ENCODE measurements around the gene SP140L. TPM values are rescaled to one million over a fixed set of nuclear protein-coding genes. Genes with fewer than 3 reads are reported as not detected.
"Not testable (repeated sequence)": the region's sequence is repeated elsewhere in the genome, so short reads cannot be mapped to it uniquely, and the experiment has no call there.

Gene SP140L
- total and polyA plus RNA-seq, 5 experiments from 2014 or later: 25.3 to 91.7 (median 43.1) TPM

- H3K4me3 Mint-ChIP-seq, ATAC-seq, DNase-seq, POLR2A ChIA-PET, H3K27me3 Mint-ChIP-seq, H3K4me1 Mint-ChIP-seq: not testable (repeated sequence)
- Mint-ChIP-seq H3K9me3 (peaks cover 0 to 21% (median 0%) of the 10 kb centered on the region in 9 donors), H3K27ac (peak overlapping the region in 6 of 10 donors; percentile 35 to 80 (median 60)), H3K36me3 (peaks cover 26 to 90% (median 60%) of the 10 kb centered on the region in 3 donors)
Measured at GRCh38 chr2:230398698-230399097, 71.7 kb downstream of the SP140L start.

- DNase-seq (no peak), ATAC-seq (no peak)
- no peak overlapping the region for H3K4me3 Mint-ChIP-seq
- H3K4me1 Mint-ChIP-seq: peaks cover 0 to 4% (median 1%) of the 10 kb centered on the region in 4 donors
- POLR2A ChIA-PET: no interaction called here
- H3K9me3 Mint-ChIP-seq: peaks cover 0 to 11% (median 0%) of the 10 kb centered on the region in 9 donors
- H3K27ac Mint-ChIP-seq: peak overlapping the region in 6 of 10 donors; percentile 26 to 74 (median 66)
- H3K36me3 Mint-ChIP-seq: peaks cover 31 to 88% (median 51%) of the 10 kb centered on the region in 3 donors
- H3K27me3 Mint-ChIP-seq: no peaks in the 10 kb centered on the region
Measured at GRCh38 chr2:230400041-230400440, 73.0 kb downstream of the SP140L start.

DNA sequence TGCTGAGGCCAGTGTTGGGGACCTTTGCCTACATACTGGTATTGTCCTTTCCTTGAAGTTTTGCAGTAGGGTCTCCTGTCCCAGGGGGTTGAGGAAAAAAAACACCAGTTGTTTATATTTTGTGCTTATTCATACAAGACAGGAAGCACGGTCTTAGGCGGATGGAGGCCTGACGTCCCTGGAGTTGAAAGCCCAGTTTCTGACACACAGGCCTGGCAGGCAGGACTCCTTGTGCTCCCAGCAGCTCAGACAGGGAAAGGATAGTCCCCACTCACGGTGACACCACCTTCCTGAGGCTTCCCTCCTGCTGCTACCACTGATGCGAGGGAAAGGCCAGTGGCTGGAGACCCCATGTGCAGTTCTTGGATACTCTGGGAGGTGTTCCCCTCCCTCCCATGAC lies 73.5 kb downstream of the SP140L start:
- Mint-ChIP-seq H3K4me1 (peaks cover 0 to 4% (median 2%) of the 10 kb centered on the region in 4 donors), H3K27ac (peak overlapping the region in 2 of 10 donors; percentile 58 to 74), H3K9me3 (peaks cover 0 to 7% (median 0%) of the 10 kb centered on the region in 9 donors), H3K4me3 (no peak overlapping the region), H3K36me3 (peaks cover 35 to 87% (median 51%) of the 10 kb centered on the region in 3 donors), H3K27me3 (no peaks in the 10 kb centered on the region)
- DNase-seq (no peak), ATAC-seq (no peak)
- POLR2A ChIA-PET: no interaction called here

GRCh38 chr2:230401026-230401425 lies 74.0 kb downstream of the SP140L start:
- H3K4me3 Mint-ChIP-seq, H3K9me3 Mint-ChIP-seq, H3K27me3 Mint-ChIP-seq, H3K27ac Mint-ChIP-seq, ATAC-seq, DNase-seq, H3K4me1 Mint-ChIP-seq, POLR2A ChIA-PET: not testable (repeated sequence)
- peaks cover 34 to 82% (median 51%) of the 10 kb centered on the region in 3 donors for H3K36me3 Mint-ChIP-seq

DNA sequence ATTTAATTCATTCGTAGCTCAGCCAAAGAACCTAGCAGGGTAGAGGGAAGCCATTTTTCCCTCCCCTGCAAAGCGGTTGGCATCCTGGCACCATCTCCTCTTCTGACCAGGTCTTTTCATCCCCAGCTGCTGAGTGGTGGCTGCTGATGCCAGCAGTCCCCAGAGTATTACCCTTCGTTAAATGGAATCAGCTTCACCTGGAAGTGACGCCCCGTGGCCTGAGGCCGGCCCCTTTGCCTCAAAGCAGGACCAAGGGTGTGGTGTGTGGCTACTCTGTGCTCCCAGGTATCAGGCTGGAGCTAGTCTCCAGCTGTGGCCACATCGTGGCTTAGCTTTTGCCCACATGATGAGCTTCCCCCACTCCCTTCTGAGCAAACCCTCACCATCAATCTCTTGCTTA lies 76.8 kb downstream of the SP140L start:
- no peak overlapping the region for H3K4me3 Mint-ChIP-seq
- POLR2A ChIA-PET: interaction anchor here (1.7 kb wide), 1 partner anchor 13 kb away, joined by 4 read pairs; the partner anchor contains the start of gene SP100
- H3K9me3 Mint-ChIP-seq: no peaks in the 10 kb centered on the region
- peaks cover 24 to 62% (median 45%) of the 10 kb centered on the region in 3 donors for H3K36me3 Mint-ChIP-seq
- no peak overlapping the region for H3K27ac Mint-ChIP-seq
- H3K4me1 Mint-ChIP-seq: peaks cover 6 to 19% (median 18%) of the 10 kb centered on the region in 4 donors
- no peaks in the 10 kb centered on the region for H3K27me3 Mint-ChIP-seq
- DNase-seq: no peak
- ATAC-seq: no peak

DNA sequence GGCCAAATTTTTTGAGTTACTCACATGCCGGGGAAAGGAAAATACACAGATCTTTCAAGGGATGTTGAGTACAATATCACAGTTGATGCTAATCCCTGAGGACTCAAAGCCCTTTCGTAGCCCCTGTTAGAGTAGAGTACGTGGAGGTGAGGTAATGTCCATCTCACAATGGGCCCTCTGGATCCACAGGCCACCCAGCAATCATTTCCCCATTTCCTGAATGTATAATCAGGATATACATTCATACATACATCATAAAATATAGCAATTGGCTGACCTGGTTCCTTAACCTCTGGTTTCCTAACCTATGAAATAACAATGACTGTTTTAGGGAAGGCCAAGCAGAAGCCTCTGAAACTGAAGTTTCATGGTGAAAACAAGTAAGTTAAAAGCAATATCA lies 78.8 kb downstream of the SP140L start:
- Mint-ChIP-seq H3K4me1 (peaks cover 12 to 39% (median 35%) of the 10 kb centered on the region in 4 donors), H3K27ac (peak overlapping the region in 4 of 10 donors; percentile 38 to 68 (median 52)), H3K27me3 (no peaks in the 10 kb centered on the region), H3K4me3 (no peak overlapping the region), H3K9me3 (no peaks in the 10 kb centered on the region), H3K36me3 (peaks cover 24 to 43% (median 34%) of the 10 kb centered on the region in 3 donors)
- POLR2A ChIA-PET: no interaction called here
- no peak for ATAC-seq
- DNase-seq: no peak

DNA sequence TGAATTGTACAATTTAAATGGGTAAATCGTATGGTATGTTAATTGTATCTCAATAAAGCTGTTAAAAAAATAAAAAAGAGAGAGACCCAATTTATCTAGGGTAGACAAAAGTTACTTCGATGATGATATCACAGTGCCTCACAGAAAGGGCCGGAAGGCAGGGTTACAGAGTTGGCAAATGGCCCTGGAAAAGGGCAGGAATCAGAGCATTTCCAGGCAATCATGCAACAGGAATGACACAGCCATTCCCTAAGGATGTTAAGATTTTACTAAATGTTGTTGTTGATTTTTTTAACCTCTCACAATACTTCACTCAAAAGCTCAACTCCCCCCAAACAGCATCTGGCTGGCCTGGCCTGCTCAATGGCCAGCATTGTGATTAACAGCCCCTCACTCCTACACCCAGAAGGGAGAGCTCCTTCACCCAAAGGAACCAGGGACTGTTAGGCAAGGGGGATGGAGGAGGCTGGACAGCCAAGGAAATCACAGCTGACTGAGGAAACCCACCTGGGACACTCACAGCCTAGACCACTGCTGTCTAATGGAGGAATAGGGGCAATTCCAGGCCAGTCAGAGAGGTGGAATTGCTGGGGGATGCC lies 81.3 kb downstream of the SP140L start:
- no peak for ATAC-seq
- H3K4me3 Mint-ChIP-seq: peak overlapping the region in 2 of 10 donors; percentile 51 to 57
- H3K36me3 Mint-ChIP-seq: peaks cover 22 to 25% (median 25%) of the 10 kb centered on the region in 3 donors
- no peaks in the 10 kb centered on the region for H3K9me3 Mint-ChIP-seq
- POLR2A ChIA-PET: interaction anchor here (0.7 to 1.4 kb wide), 3 partner anchors 10 to 194 kb away, joined by 3 to 4 read pairs (median 3); no protein-coding TSS in a partner anchor
- peaks cover 26 to 62% (median 58%) of the 10 kb centered on the region in 4 donors for H3K4me1 Mint-ChIP-seq
- no peak for DNase-seq
- H3K27ac Mint-ChIP-seq: peak overlapping the region; percentile 4 to 100 (median 71)
- no peaks in the 10 kb centered on the region for H3K27me3 Mint-ChIP-seq

- DNase-seq, H3K9me3 Mint-ChIP-seq, ATAC-seq, H3K27me3 Mint-ChIP-seq: not testable (repeated sequence)
- Mint-ChIP-seq H3K4me3 (peak overlapping the region in 3 of 10 donors; percentile 6 to 30 (median 15)), H3K4me1 (peaks cover 31 to 71% (median 68%) of the 10 kb centered on the region in 4 donors), H3K36me3 (peaks cover 16 to 21% (median 16%) of the 10 kb centered on the region in 3 donors), H3K27ac (peak overlapping the region in 8 of 10 donors; percentile 46 to 100 (median 69))
- POLR2A ChIA-PET: interaction anchor here (0.7 to 1.0 kb wide), 2 partner anchors 9 to 193 kb away, joined by 3 read pairs; no protein-coding TSS in a partner anchor
Measured at GRCh38 chr2:230409316-230409715, 82.3 kb downstream of the SP140L start.

- Mint-ChIP-seq H3K4me3 (peak overlapping the region; percentile 42 to 100 (median 99)), H3K9me3 (no peaks in the 10 kb centered on the region), H3K36me3 (peaks cover 7 to 15% (median 9%) of the 10 kb centered on the region in 3 donors), H3K27me3 (no peaks in the 10 kb centered on the region), H3K4me1 (peaks cover 37 to 81% (median 77%) of the 10 kb centered on the region in 4 donors), H3K27ac (peak overlapping the region; percentile 96 to 100 (median 98))
- POLR2A ChIA-PET: interaction anchor here (0.6 to 1.0 kb wide), 5 partner anchors 8 to 200 kb away, joined by 3 to 4 read pairs (median 3); partner anchors contain the start of gene SP140
- ATAC-seq (no peak), DNase-seq (no peak)
Measured at GRCh38 chr2:230410263-230410662, 83.3 kb downstream of the SP140L start.

DNA sequence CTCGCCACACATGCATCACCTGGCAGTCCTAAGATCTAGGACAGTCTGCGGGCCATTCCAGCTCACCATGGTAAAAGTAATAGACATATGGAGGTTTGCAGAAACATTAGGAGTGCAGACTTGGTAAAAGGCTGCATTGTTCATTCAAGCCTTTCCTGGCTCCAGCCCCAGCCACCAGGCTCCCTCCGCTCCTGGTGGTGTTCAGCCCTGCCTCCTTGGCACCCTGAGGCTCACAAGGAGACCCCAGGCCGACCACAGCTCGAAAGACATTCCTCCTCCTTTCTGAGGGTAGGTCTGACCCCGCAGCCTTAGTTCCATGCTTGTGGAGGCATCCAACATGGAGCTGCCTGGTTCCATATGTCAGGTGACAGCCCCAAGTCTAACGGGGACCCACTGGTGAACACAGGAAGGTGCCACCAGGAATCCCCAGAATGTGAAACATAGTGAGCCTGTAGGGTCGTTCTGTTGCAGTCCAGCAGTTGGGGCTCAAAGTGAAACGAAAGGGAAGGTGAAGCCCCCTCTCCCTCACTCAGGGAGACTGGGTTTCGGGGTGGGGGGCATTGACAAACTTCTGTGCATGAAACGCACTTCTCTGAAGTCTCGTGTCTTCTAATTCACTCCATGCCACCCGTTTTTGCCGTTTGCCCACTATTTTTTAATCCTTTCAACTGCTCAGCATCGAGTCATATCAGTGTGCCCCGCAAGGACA lies 84.0 kb downstream of the SP140L start:
- H3K4me1 Mint-ChIP-seq: peaks cover 39 to 88% (median 85%) of the 10 kb centered on the region in 4 donors
- no peaks in the 10 kb centered on the region for H3K27me3 Mint-ChIP-seq
- peaks cover 0 to 7% (median 6%) of the 10 kb centered on the region in 3 donors for H3K36me3 Mint-ChIP-seq
- H3K9me3 Mint-ChIP-seq: no peaks in the 10 kb centered on the region
- peak overlapping the region; percentile 93 to 100 (median 100) for H3K4me3 Mint-ChIP-seq
- ATAC-seq: peak; percentile 9 to 17
- H3K27ac Mint-ChIP-seq: peak overlapping the region; percentile 96 to 100 (median 98)
- DNase-seq: no peak
- POLR2A ChIA-PET: interaction anchor here (0.6 to 1.6 kb wide), 9 partner anchors 16 to 341 kb away, joined by 3 to 6 read pairs (median 4); partner anchors contain the start of genes SP110, SP140 and SP140L

GRCh38 chr2:230411570-230412370 lies 84.8 kb downstream of the SP140L start:
- H3K27ac Mint-ChIP-seq: peak overlapping the region; percentile 96 to 100 (median 98)
- H3K4me1 Mint-ChIP-seq: peaks cover 37 to 89% (median 85%) of the 10 kb centered on the region in 4 donors
- ATAC-seq (peak; percentile 67 to 69), DNase-seq (peak; percentile 34 to 70 (median 60))
- H3K4me3 Mint-ChIP-seq: peak overlapping the region; percentile 93 to 100 (median 100)
- POLR2A ChIA-PET: interaction anchor here (0.6 to 1.6 kb wide), 7 partner anchors 17 to 342 kb away, joined by 3 to 6 read pairs (median 4); partner anchors contain the start of genes SP110 and SP140L
- no peaks in the 10 kb centered on the region for H3K9me3 Mint-ChIP-seq
- no peaks in the 10 kb centered on the region for H3K27me3 Mint-ChIP-seq
- peaks cover 0 to 3% (median under 1%) of the 10 kb centered on the region in 3 donors for H3K36me3 Mint-ChIP-seq

DNA sequence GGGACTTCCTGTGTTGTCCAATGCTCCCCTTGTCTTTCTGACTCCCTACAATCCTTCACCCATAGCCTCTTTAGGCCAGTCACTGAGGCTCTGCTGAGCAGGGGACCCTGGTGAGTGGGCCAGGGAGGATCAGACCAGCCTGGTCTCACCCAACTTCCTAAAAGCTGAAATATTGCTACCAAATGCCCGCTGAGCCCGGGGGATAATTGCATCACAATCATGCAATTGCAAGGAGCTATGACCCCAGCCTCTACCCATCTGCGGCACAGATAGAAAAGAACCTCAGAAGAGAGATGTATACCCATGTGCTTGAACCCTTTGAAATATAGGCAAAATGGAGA lies 85.3 kb downstream of the SP140L start:
- Mint-ChIP-seq H3K4me1 (peaks cover 37 to 85% (median 82%) of the 10 kb centered on the region in 4 donors), H3K27ac (peak overlapping the region; percentile 94 to 100 (median 98)), H3K4me3 (peak overlapping the region; percentile 93 to 100 (median 100))

More for the DNA sequence above, 85.3 kb downstream of the SP140L start:
- POLR2A ChIA-PET: interaction anchor here (0.6 to 1.6 kb wide), 6 partner anchors 18 to 192 kb away, joined by 3 to 6 read pairs (median 4); partner anchors contain the start of genes SP110 and SP140L
- ATAC-seq (no peak), DNase-seq (no peak)
- Mint-ChIP-seq H3K36me3 (no peaks in the 10 kb centered on the region), H3K9me3 (no peaks in the 10 kb centered on the region), H3K27me3 (no peaks in the 10 kb centered on the region)

Data from naive thymus-derived CD8-positive, alpha-beta T cell (primary cell).